Measurements from ENCODE around the gene CDKN1A.

GRCh38 chr6:36717871-36718540 lies 39.5 kb downstream of the CDKN1A start:
- TF ChIP-seq POLR2AphosphoS5 (IDR thresholded peaks at IDR 0.05; ENCODE audit: low read depth, low read length) (no peak), POLR2A (IDR thresholded peaks at IDR 0.05; ENCODE audit: low read depth, low read length) (no peak), TAF1 (IDR thresholded peaks at IDR 0.05; ENCODE audit: low read depth, low read length) (no peak), SPI1 (IDR thresholded peaks at IDR 0.05; ENCODE audit: low read depth, low read length) (no peak), PAX5 (IDR thresholded peaks at IDR 0.05; ENCODE audit: insufficient read depth, low read length, severe bottlenecking) (no peak), POU2F2 (IDR thresholded peaks at IDR 0.05; ENCODE audit: low read depth, low read length) (no peak)
